WTC11 (cell line): ENCODE measurements around the gene CCNYL1.

Source experiments
- ESRRA ChIP-seq: sonication (generic); formaldehyde crosslinking; IDR thresholded peaks from 2 replicates; pipeline ENCODE4 v1.8.1; 2022; ENCODE audit warnings: mild to moderate bottlenecking, missing genetic modification reagents, borderline replicate concordance
- FOXJ3 ChIP-seq: sonication (generic); formaldehyde crosslinking; IDR thresholded peaks from 2 replicates; pipeline ENCODE4 v1.9.0; 2021; ENCODE audit warnings: missing genetic modification reagents, mild to moderate bottlenecking, borderline replicate concordance
- JUN ChIP-seq: sonication (generic); formaldehyde crosslinking; IDR thresholded peaks from 2 replicates; pipeline ENCODE4 v1.8.0; 2023; ENCODE audit warnings: mild to moderate bottlenecking, missing genetic modification reagents
- ZNF121 ChIP-seq: sonication (generic); formaldehyde crosslinking; IDR thresholded peaks from 2 replicates; pipeline ENCODE4 v1.8.0; 2023; ENCODE audit warnings: missing genetic modification reagents
- ZNF232 ChIP-seq: sonication (generic); formaldehyde crosslinking; IDR thresholded peaks from 2 replicates; pipeline ENCODE4 v1.8.0; 2022; ENCODE audit warnings: mild to moderate bottlenecking, missing genetic modification reagents
- TF ChIP-seq, protein P1 (sequence below): fragments of 250-450 bp; sonication (Bioruptor Pico); IDR thresholded peaks from 2 replicates; pipeline ENCODE4 v2.1.2; 2022; ENCODE audit warnings: mild to moderate bottlenecking, moderate library complexity
- TF ChIP-seq, protein P2 (sequence below): sonication (generic); formaldehyde crosslinking; IDR thresholded peaks from 2 replicates; pipeline ENCODE4 v1.8.0; 2022; ENCODE audit warnings: mild to moderate bottlenecking, missing genetic modification reagents
- TF ChIP-seq, protein P3 (sequence below): fragments of 200-600 bp; IDR thresholded peaks from 2 replicates; pipeline ENCODE4 v1.8.0; 2022; ENCODE audit warnings: antibody characterized with exemption
- TF ChIP-seq, protein P4 (sequence below): sonication (generic); formaldehyde crosslinking; IDR thresholded peaks from 2 replicates; pipeline ENCODE4 v1.8.1; 2023; ENCODE audit warnings: mild to moderate bottlenecking, missing genetic modification reagents, borderline replicate concordance
- TF ChIP-seq, protein P5 (sequence below): sonication (generic); formaldehyde crosslinking; IDR thresholded peaks from 2 replicates; pipeline ENCODE4 v1.8.1; 2023; ENCODE audit warnings: mild to moderate bottlenecking, missing genetic modification reagents
- TF ChIP-seq, protein P6 (sequence below): sonication (generic); formaldehyde crosslinking; IDR thresholded peaks from 2 replicates; pipeline ENCODE4 v1.8.1; 2023; ENCODE audit warnings: mild to moderate bottlenecking, missing genetic modification reagents, moderate library complexity
- TF ChIP-seq, protein P7 (sequence below): fragments of 250-450 bp; sonication (Bioruptor Pico); IDR thresholded peaks from 2 replicates; pipeline ENCODE4 v1.8.0; 2021; ENCODE audit warnings: mild to moderate bottlenecking

DNA sequence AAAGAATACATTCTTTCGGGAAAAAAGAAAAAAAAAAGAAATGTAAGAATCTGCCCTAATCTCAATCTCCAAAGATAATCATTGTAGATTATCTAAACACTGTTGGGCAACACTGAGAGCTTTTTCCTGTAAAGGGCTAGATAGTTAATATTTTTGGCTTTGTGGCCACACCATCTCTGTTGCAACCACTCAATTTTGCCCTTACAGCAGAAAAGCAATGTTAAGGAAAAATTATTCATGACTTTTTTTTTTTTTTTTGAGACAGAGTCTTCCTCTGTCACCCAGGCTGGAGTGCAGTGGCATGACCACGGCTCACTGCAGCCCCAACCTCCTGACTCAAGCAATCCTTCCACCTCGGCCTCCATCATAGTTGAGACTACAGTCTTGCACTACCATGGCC, 75.6 kb downstream of the CCNYL1 start:
- TF ChIP-seq, protein P1, sequence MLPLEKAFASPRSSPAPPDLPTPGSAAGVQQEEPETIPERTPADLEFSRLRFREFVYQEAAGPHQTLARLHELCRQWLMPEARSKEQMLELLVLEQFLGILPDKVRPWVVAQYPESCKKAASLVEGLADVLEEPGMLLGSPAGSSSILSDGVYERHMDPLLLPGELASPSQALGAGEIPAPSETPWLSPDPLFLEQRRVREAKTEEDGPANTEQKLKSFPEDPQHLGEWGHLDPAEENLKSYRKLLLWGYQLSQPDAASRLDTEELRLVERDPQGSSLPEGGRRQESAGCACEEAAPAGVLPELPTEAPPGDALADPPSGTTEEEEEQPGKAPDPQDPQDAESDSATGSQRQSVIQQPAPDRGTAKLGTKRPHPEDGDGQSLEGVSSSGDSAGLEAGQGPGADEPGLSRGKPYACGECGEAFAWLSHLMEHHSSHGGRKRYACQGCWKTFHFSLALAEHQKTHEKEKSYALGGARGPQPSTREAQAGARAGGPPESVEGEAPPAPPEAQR: no peak
- TF ChIP-seq, protein P2, sequence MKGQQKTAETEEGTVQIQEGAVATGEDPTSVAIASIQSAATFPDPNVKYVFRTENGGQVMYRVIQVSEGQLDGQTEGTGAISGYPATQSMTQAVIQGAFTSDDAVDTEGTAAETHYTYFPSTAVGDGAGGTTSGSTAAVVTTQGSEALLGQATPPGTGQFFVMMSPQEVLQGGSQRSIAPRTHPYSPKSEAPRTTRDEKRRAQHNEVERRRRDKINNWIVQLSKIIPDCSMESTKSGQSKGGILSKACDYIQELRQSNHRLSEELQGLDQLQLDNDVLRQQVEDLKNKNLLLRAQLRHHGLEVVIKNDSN (CRISPR knock-in tag): no peak
- no peak for TF ChIP-seq ZNF121 (CRISPR knock-in tag)
- TF ChIP-seq, protein P3, sequence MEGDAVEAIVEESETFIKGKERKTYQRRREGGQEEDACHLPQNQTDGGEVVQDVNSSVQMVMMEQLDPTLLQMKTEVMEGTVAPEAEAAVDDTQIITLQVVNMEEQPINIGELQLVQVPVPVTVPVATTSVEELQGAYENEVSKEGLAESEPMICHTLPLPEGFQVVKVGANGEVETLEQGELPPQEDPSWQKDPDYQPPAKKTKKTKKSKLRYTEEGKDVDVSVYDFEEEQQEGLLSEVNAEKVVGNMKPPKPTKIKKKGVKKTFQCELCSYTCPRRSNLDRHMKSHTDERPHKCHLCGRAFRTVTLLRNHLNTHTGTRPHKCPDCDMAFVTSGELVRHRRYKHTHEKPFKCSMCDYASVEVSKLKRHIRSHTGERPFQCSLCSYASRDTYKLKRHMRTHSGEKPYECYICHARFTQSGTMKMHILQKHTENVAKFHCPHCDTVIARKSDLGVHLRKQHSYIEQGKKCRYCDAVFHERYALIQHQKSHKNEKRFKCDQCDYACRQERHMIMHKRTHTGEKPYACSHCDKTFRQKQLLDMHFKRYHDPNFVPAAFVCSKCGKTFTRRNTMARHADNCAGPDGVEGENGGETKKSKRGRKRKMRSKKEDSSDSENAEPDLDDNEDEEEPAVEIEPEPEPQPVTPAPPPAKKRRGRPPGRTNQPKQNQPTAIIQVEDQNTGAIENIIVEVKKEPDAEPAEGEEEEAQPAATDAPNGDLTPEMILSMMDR: no peak
- TF ChIP-seq, protein P4, sequence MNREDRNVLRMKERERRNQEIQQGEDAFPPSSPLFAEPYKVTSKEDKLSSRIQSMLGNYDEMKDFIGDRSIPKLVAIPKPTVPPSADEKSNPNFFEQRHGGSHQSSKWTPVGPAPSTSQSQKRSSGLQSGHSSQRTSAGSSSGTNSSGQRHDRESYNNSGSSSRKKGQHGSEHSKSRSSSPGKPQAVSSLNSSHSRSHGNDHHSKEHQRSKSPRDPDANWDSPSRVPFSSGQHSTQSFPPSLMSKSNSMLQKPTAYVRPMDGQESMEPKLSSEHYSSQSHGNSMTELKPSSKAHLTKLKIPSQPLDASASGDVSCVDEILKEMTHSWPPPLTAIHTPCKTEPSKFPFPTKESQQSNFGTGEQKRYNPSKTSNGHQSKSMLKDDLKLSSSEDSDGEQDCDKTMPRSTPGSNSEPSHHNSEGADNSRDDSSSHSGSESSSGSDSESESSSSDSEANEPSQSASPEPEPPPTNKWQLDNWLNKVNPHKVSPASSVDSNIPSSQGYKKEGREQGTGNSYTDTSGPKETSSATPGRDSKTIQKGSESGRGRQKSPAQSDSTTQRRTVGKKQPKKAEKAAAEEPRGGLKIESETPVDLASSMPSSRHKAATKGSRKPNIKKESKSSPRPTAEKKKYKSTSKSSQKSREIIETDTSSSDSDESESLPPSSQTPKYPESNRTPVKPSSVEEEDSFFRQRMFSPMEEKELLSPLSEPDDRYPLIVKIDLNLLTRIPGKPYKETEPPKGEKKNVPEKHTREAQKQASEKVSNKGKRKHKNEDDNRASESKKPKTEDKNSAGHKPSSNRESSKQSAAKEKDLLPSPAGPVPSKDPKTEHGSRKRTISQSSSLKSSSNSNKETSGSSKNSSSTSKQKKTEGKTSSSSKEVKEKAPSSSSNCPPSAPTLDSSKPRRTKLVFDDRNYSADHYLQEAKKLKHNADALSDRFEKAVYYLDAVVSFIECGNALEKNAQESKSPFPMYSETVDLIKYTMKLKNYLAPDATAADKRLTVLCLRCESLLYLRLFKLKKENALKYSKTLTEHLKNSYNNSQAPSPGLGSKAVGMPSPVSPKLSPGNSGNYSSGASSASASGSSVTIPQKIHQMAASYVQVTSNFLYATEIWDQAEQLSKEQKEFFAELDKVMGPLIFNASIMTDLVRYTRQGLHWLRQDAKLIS (CRISPR knock-in tag): no peak
- TF ChIP-seq ESRRA (CRISPR knock-in tag): no peak
- TF ChIP-seq, protein P5, sequence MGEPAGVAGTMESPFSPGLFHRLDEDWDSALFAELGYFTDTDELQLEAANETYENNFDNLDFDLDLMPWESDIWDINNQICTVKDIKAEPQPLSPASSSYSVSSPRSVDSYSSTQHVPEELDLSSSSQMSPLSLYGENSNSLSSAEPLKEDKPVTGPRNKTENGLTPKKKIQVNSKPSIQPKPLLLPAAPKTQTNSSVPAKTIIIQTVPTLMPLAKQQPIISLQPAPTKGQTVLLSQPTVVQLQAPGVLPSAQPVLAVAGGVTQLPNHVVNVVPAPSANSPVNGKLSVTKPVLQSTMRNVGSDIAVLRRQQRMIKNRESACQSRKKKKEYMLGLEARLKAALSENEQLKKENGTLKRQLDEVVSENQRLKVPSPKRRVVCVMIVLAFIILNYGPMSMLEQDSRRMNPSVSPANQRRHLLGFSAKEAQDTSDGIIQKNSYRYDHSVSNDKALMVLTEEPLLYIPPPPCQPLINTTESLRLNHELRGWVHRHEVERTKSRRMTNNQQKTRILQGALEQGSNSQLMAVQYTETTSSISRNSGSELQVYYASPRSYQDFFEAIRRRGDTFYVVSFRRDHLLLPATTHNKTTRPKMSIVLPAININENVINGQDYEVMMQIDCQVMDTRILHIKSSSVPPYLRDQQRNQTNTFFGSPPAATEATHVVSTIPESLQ (CRISPR knock-in tag): no peak
- no peak for TF ChIP-seq FOXJ3 (CRISPR knock-in tag)
- TF ChIP-seq ZNF232: no peak
- TF ChIP-seq, protein P6, sequence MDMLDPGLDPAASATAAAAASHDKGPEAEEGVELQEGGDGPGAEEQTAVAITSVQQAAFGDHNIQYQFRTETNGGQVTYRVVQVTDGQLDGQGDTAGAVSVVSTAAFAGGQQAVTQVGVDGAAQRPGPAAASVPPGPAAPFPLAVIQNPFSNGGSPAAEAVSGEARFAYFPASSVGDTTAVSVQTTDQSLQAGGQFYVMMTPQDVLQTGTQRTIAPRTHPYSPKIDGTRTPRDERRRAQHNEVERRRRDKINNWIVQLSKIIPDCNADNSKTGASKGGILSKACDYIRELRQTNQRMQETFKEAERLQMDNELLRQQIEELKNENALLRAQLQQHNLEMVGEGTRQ (CRISPR knock-in tag): no peak
- TF ChIP-seq, protein P7, sequence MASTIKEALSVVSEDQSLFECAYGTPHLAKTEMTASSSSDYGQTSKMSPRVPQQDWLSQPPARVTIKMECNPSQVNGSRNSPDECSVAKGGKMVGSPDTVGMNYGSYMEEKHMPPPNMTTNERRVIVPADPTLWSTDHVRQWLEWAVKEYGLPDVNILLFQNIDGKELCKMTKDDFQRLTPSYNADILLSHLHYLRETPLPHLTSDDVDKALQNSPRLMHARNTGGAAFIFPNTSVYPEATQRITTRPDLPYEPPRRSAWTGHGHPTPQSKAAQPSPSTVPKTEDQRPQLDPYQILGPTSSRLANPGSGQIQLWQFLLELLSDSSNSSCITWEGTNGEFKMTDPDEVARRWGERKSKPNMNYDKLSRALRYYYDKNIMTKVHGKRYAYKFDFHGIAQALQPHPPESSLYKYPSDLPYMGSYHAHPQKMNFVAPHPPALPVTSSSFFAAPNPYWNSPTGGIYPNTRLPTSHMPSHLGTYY (CRISPR knock-in tag): no peak
- TF ChIP-seq JUN (CRISPR knock-in tag): no peak
